Activated T-helper 17 cell treated with anti-CD3 and anti-CD28 coated beads, Interleukin-2, amount 50 U/mL, for 72 hours (primary cell): ENCODE data around the gene SYT7. TPM values are rescaled to one million over a fixed set of nuclear protein-coding genes. Genes with fewer than 3 reads are reported as not detected.

Experiments used
- ATAC-seq: fragments of 150-1000 bp; cut with Tn5 transposase; replicated peaks from 2 replicates; pipeline ENCODE4 v1.10.0; 2021; ENCODE audit warnings: mild to moderate bottlenecking, moderate library complexity
- H3K27ac Mint-ChIP-seq: one replicate; pipeline ENCODE4 v1.8.0; 2022; ENCODE audit warnings: mixed read lengths
- H3K27me3 Mint-ChIP-seq: one replicate; pipeline ENCODE4 v1.8.0; 2022; ENCODE audit warnings: mixed read lengths
- H3K36me3 Mint-ChIP-seq: one replicate; pipeline ENCODE4 v1.8.0; 2022; ENCODE audit warnings: low read depth, mild to moderate bottlenecking, mixed read lengths
- H3K4me1 Mint-ChIP-seq: one replicate; pipeline ENCODE4 v1.8.0; 2022; ENCODE audit warnings: mixed read lengths
- H3K4me3 Mint-ChIP-seq: one replicate; pipeline ENCODE4 v1.8.0; 2022; ENCODE audit warnings: mild to moderate bottlenecking, mixed read lengths
- H3K9me3 Mint-ChIP-seq: one replicate; pipeline ENCODE4 v1.8.0; 2022; ENCODE audit warnings: mixed read lengths
- total RNA-seq, 2 donors: library from RNA; stranded (reverse); gene quantifications; one replicate each; pipeline ENCODE4 v1.2.3, GENCODE V29; 2022

The SYT7 gene
- total RNA-seq, 2 donors from 2014 or later, result 0.19 TPM; not detected in 1

DNA sequence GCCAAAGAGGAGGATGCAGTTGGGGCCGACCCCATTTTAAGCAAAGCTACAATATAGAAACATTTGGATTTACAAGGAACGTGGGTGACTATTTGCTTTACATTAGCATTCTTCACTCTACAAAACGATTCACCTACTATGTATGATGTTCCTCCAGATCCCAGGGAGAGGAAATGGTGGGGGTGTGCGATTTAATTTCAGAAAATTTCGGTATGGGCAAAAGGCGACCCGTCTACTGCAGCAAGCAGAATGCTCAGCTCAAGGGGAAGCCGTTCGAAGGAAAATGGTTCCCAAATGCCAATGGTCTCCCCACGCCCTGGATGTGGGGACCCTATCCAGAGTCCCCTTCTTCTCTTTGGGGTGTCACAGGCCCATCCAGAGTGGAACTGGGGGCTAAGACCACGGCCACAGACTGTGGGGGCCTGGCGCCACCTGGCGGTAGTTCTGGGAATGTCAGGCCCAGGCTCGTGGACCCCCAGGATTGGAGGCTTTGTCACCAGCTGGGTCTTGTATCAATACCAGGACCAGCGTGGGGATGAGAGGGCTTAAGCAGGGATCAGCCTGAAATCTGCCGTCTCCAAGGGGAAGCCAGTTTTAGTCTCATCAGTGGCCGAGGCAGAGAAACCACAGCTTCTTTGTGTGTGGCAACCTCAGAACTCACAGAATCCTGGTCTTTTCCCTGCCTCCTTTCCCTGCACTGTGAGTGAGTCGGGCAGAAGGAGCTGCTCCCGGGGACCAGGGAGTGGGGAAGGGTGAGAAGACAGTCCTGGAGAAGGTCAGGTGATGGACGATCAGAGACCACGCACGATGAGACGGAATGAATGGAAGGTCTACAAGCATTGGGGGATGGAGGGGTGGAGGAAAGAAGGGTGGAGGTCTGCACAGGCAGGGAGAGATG lies 64.0 kb downstream of the SYT7 start:
- Mint-ChIP-seq H3K27me3 (peaks cover 21% of the 10 kb centered on the region), H3K27ac (peak overlapping the region; percentile 45), H3K36me3 (no peaks in the 10 kb centered on the region), H3K9me3 (no peaks in the 10 kb centered on the region), H3K4me1 (peaks cover 5% of the 10 kb centered on the region), H3K4me3 (peak overlapping the region; percentile 52)
- peak; percentile 62 for ATAC-seq

- Mint-ChIP-seq H3K27me3 (peaks cover 25% of the 10 kb centered on the region), H3K36me3 (no peaks in the 10 kb centered on the region), H3K4me3 (peak overlapping the region; percentile 52), H3K27ac (no peak overlapping the region), H3K9me3 (no peaks in the 10 kb centered on the region), H3K4me1 (peaks cover 5% of the 10 kb centered on the region)
- ATAC-seq, result no peak
These were observed 64.7 kb downstream of the SYT7 start for GRCh38 chr11:61516191-61516590.

DNA sequence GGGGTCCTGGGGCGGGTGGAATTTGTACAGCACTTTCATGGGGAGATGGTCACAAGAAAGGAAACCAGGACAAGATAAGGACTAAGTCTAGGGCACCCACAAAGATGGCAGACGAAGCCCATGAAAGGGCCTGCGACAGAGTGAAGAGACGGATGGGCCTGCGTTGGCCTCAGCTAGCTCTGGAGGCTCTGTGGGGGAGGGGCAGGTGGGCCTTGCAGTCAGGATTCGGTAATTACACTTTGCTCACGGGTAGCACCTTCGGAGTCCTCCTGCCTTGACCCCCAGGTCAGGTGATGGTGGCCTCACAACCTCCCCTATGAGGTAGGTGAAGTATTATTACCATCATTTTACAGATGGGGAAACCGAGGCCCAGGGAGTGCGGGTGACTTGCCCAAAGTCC lies 65.2 kb downstream of the SYT7 start:
- no peaks in the 10 kb centered on the region for H3K9me3 Mint-ChIP-seq
- no peak overlapping the region for H3K4me3 Mint-ChIP-seq
- peaks cover 27% of the 10 kb centered on the region for H3K27me3 Mint-ChIP-seq
- no peaks in the 10 kb centered on the region for H3K36me3 Mint-ChIP-seq
- peaks cover 5% of the 10 kb centered on the region for H3K4me1 Mint-ChIP-seq
- no peak overlapping the region for H3K27ac Mint-ChIP-seq
- ATAC-seq, result no peak

DNA sequence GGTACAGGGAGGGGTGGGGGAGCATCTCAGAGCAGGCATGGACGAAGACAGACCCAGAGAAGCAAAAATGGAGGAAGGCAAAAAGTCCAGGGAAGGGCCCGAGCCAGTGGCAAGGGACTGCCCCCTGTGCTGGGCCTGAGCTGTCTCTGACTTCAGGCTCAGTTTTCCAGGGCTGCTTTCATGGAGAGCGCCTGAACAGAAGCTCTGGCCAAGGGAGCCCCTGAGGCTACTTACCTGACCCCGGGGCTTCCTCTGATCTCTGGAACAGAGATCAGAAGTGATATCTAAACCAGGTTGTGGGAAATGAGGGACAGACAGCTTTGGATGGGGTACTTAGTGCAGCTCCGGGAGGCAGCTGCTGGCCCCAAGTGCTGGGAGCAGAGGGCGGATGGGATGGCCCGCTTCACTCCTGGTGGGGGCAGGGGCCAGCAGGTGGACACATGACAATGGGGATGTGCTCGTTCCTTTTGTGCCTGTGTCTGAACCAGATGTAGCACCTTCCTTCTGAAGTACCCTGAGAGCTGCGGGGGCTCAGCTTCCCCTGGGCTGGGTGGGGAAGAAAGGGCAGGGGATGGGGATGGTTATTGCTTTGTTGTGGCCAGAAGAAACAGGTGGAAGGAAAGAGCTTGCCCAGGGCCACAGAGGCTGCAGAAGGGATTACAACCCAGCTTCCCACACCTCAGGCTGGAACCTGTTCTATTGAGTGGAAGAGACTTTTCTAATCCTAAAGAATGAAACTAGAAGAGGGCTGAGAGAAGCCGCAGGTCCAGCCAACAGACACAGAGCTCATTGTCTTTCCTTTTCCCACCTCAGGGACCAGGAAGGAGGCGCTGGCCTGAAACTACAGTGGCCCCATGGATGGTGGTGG lies 66.6 kb downstream of the SYT7 start:
- no peaks in the 10 kb centered on the region for H3K9me3 Mint-ChIP-seq
- H3K27me3 Mint-ChIP-seq, result peaks cover 25% of the 10 kb centered on the region
- ATAC-seq, result no peak
- no peaks in the 10 kb centered on the region for H3K36me3 Mint-ChIP-seq
- peaks cover 5% of the 10 kb centered on the region for H3K4me1 Mint-ChIP-seq
- H3K27ac Mint-ChIP-seq, result no peak overlapping the region
- H3K4me3 Mint-ChIP-seq, result no peak overlapping the region

GRCh38 chr11:61513143-61513765 lies 67.6 kb downstream of the SYT7 start:
- Mint-ChIP-seq H3K36me3 (no peaks in the 10 kb centered on the region), H3K27me3 (peaks cover 20% of the 10 kb centered on the region), H3K9me3 (no peaks in the 10 kb centered on the region), H3K4me3 (no peak overlapping the region), H3K27ac (no peak overlapping the region), H3K4me1 (peaks cover 5% of the 10 kb centered on the region)
- no peak for ATAC-seq

DNA sequence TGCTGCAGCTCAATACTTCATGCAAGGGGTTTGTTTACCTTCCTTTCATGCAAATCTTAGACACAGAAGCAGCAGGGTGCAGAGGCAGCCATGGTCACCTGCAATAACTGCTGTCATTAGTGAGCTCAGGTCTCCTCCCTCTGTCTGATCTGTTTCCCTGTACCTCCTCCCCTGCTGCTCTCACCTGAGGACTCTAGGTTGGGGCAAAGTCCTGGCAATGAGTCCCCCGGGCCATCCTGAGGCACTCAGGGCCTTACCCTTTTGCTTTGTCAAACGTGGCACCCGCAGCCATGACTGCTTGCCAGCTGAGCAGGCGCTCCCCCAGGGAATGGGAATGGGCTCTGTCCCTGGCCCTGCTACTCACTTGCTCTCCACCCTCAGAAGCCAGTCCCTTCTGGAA lies 68.4 kb downstream of the SYT7 start:
- Mint-ChIP-seq H3K4me1 (peaks cover 5% of the 10 kb centered on the region), H3K27me3 (peaks cover 22% of the 10 kb centered on the region), H3K9me3 (no peaks in the 10 kb centered on the region), H3K27ac (no peak overlapping the region), H3K4me3 (no peak overlapping the region), H3K36me3 (no peaks in the 10 kb centered on the region)
- no peak for ATAC-seq

DNA sequence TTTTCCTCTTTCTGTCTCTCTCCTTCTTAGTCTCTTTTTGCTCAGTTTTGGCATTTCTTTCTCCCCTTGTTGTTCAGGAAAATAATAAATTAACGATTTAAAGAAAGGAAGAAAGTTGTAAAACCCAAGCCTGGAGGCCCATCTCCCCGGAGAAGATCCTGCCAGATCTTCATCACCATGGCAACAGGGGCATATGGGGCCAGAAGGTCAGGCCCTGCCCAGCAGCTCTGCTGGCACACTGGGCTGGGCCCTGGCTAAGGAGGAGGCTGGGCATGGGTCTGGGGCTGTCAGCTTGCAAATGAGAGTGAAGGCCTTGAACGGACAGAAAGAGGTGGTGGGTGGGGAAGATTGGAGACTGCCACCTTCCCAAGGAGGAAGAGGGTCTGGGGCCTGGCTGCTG lies 69.5 kb downstream of the SYT7 start:
- H3K4me3 Mint-ChIP-seq, result no peak overlapping the region
- H3K4me1 Mint-ChIP-seq, result peaks cover under 1% of the 10 kb centered on the region
- no peaks in the 10 kb centered on the region for H3K36me3 Mint-ChIP-seq
- ATAC-seq, result no peak
- H3K9me3 Mint-ChIP-seq, result no peaks in the 10 kb centered on the region
- peaks cover 23% of the 10 kb centered on the region for H3K27me3 Mint-ChIP-seq
- H3K27ac Mint-ChIP-seq, result no peak overlapping the region

- H3K36me3 Mint-ChIP-seq, result no peaks in the 10 kb centered on the region
- H3K27ac Mint-ChIP-seq, result no peak overlapping the region
- H3K4me1 Mint-ChIP-seq, result no peaks in the 10 kb centered on the region
- no peak for ATAC-seq
- no peaks in the 10 kb centered on the region for H3K9me3 Mint-ChIP-seq
- H3K4me3 Mint-ChIP-seq, result peak overlapping the region; percentile 23
- peaks cover 25% of the 10 kb centered on the region for H3K27me3 Mint-ChIP-seq
These were observed 69.9 kb downstream of the SYT7 start for GRCh38 chr11:61510974-61511373.

- Mint-ChIP-seq H3K4me3 (peak overlapping the region; percentile 32), H3K27ac (no peak overlapping the region), H3K36me3 (no peaks in the 10 kb centered on the region)
These were observed 70.5 kb downstream of the SYT7 start for GRCh38 chr11:61510166-61510919.

GRCh38 chr11:61509043-61510029 lies 71.5 kb downstream of the SYT7 start:
- no peaks in the 10 kb centered on the region for H3K9me3 Mint-ChIP-seq

More at GRCh38 chr11:61510166-61510919, 70.5 kb downstream of the SYT7 start:
- peaks cover 25% of the 10 kb centered on the region for H3K27me3 Mint-ChIP-seq
- no peaks in the 10 kb centered on the region for H3K4me1 Mint-ChIP-seq
- H3K9me3 Mint-ChIP-seq, result no peaks in the 10 kb centered on the region
- no peak for ATAC-seq

GRCh38 chr11:61507962-61508861 lies 72.7 kb downstream of the SYT7 start, which contains the start of gene LRRC10B:
Gene LRRC10B, plus strand, starts transcription at chr11:61508749. Its CDS starts 250 bp downstream, at chr11:61508999.
- peak; percentile 63 for ATAC-seq
- Mint-ChIP-seq H3K27me3 (peaks cover 29% of the 10 kb centered on the region), H3K27ac (no peak within 1 kb of the TSS), H3K36me3 (no peaks in the 10 kb centered on the region), H3K4me3 (peak within 1 kb of the TSS; percentile 61), H3K9me3 (no peaks in the 10 kb centered on the region), H3K4me1 (no peaks in the 10 kb centered on the region)

More at GRCh38 chr11:61509043-61510029, 71.5 kb downstream of the SYT7 start:
- H3K27ac Mint-ChIP-seq, result no peak overlapping the region
- ATAC-seq, result peak; percentile 83
- H3K27me3 Mint-ChIP-seq, result peaks cover 32% of the 10 kb centered on the region
- no peaks in the 10 kb centered on the region for H3K4me1 Mint-ChIP-seq
- H3K36me3 Mint-ChIP-seq, result no peaks in the 10 kb centered on the region
- peak overlapping the region; percentile 32 for H3K4me3 Mint-ChIP-seq
